Loucy (cell line): ENCODE results near the gene VWA7.

Experiments
- H2AFZ ChIP-seq: fragments of 200-600 bp; sonication (generic); 2 replicates; pipeline ENCODE4 v1.6.0; 2016; ENCODE audit warnings: antibody characterized with exemption, mild to moderate bottlenecking, low read length, moderate library complexity
- H3F3A ChIP-seq: fragments of 200-600 bp; 2 replicates; pipeline ENCODE4 v1.6.0; 2016; ENCODE audit warnings: antibody characterized with exemption, low read depth, mild to moderate bottlenecking
- H3K27me3 ChIP-seq: fragments of 200-600 bp; sonication (generic); 2 replicates; pipeline ENCODE4 v1.6.1; 2014; ENCODE audit warnings: low read length, mild to moderate bottlenecking; ENCODE audit not compliant: insufficient read depth, poor library complexity, severe bottlenecking
- H3K36me3 ChIP-seq: fragments of 200-600 bp; sonication (generic); 2 replicates; pipeline ENCODE4 v1.6.1; 2016; ENCODE audit warnings: low read length; ENCODE audit not compliant: insufficient read depth
- H3K4me1 ChIP-seq: fragments of 200-600 bp; sonication (generic); 2 replicates; pipeline ENCODE4 v1.5.1; 2014; ENCODE audit warnings: low read length, mild to moderate bottlenecking; ENCODE audit not compliant: insufficient read depth, poor library complexity, severe bottlenecking
- H3K4me2 ChIP-seq: fragments of 200-600 bp; sonication (generic); 2 replicates; pipeline ENCODE4 v1.6.0; 2014; ENCODE audit warnings: antibody characterized with exemption, low read length, low read depth, mild to moderate bottlenecking; ENCODE audit not compliant: poor library complexity, severe bottlenecking
- H3K4me3 ChIP-seq: fragments of 200-600 bp; sonication (generic); 2 replicates; pipeline ENCODE4 v1.5.1; 2014; ENCODE audit warnings: low read length, mild to moderate bottlenecking, mixed read lengths; ENCODE audit not compliant: poor library complexity, severe bottlenecking
- H3K79me2 ChIP-seq: fragments of 200-600 bp; sonication (generic); 2 replicates; pipeline ENCODE4 v1.6.1; 2014; ENCODE audit warnings: low read length; ENCODE audit not compliant: insufficient read depth
- H3K9ac ChIP-seq: fragments of 200-600 bp; sonication (generic); 2 replicates; pipeline ENCODE4 v1.6.0; 2014; ENCODE audit warnings: mild to moderate bottlenecking, low read depth, low read length, moderate library complexity; ENCODE audit not compliant: poor library complexity, severe bottlenecking
- H3K9me2 ChIP-seq: fragments of 200-600 bp; sonication (generic); replicated peaks from 2 replicates; pipeline ENCODE4 v1.6.1; 2016; ENCODE audit warnings: low read depth, low read length, mixed read lengths
- H3K9me3 ChIP-seq: fragments of 200-600 bp; sonication (generic); 2 replicates; pipeline ENCODE4 v1.6.1; 2014; ENCODE audit warnings: mild to moderate bottlenecking, antibody characterized with exemption, low read length, low read depth; ENCODE audit not compliant: insufficient read depth
- H4K20me1 ChIP-seq: fragments of 200-600 bp; sonication (generic); 2 replicates; pipeline ENCODE4 v1.6.0; 2014; ENCODE audit warnings: antibody characterized with exemption, low read length, mild to moderate bottlenecking; ENCODE audit not compliant: insufficient read depth, poor library complexity, severe bottlenecking
- EZH2phosphoT487 ChIP-seq: fragments of 200-600 bp; IDR thresholded peaks from 2 replicates; pipeline ENCODE4 v1.6.1; 2018; ENCODE audit warnings: antibody characterized with exemption, mild to moderate bottlenecking, moderate library complexity, borderline replicate concordance
- TF ChIP-seq, protein P1 (sequence below): fragments of 200-600 bp; sonication (generic); conservative IDR thresholded peaks from 2 replicates; pipeline ENCODE4 v1.5.1; 2014; ENCODE audit warnings: mild to moderate bottlenecking, antibody characterized with exemption, low read length

The VWA7 gene

DNA sequence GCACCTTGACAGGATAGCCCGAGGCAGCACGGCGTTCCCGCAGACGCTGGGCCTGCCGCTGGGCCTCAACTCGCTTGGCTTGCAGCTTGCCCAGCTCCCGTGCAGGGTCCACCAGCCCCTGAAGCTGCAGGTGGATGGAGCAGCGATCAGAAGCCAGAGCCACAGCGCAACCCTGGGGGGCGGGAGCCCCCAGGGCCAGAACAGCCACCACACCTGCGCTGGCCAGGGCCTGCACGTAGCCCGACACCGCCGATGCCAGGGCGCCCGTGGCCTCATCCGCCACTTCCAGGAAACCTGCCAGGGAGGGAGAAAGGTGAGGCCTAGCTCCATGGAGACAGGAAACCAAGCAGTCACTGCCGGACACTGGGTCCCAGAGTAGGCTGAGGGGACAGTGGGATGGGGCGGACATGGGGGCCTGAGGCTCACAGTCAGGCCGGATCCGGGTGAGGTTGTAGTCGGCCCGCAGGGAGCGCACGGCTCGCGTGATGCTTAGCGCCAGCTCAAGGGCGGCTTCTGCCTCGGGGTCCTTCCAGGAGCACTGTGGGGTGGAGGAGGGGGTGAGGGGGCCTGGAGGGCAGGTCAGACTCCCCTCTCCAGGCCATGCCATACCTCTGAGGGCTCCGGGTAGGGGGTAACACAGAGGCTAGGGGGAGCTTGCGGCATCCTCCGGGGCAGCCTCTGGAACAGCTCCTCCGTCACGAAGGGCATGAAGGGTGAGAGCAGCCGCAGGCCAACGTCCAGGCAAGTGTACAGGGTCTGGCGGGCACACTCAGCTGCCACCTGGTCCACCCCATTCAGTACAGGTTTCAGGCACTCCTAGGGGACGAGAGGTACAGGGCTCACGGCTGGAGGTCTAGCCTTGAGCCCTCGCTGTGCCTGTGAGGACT lies 2.1 kb upstream of the VWA7 start:
- Histone ChIP-seq H3K9ac (no peak overlapping the region), H3K9me2 (no peaks in the 10 kb centered on the region), H3K4me1 (peaks cover 8% of the 10 kb centered on the region), H2AFZ (no peak overlapping the region), H3K4me2 (no peak overlapping the region), H3K79me2 (no peaks in the 10 kb centered on the region), H3K36me3 (peaks cover 41% of the 10 kb centered on the region; the same call in 1 of the 2 replicates), H3K4me3 (no peak overlapping the region), H3K9me3 (no peaks in the 10 kb centered on the region), H3K27me3 (no peaks in the 10 kb centered on the region), H4K20me1 (no peaks in the 10 kb centered on the region), H3F3A (no peaks in the 10 kb centered on the region)
- TF ChIP-seq, protein P1, sequence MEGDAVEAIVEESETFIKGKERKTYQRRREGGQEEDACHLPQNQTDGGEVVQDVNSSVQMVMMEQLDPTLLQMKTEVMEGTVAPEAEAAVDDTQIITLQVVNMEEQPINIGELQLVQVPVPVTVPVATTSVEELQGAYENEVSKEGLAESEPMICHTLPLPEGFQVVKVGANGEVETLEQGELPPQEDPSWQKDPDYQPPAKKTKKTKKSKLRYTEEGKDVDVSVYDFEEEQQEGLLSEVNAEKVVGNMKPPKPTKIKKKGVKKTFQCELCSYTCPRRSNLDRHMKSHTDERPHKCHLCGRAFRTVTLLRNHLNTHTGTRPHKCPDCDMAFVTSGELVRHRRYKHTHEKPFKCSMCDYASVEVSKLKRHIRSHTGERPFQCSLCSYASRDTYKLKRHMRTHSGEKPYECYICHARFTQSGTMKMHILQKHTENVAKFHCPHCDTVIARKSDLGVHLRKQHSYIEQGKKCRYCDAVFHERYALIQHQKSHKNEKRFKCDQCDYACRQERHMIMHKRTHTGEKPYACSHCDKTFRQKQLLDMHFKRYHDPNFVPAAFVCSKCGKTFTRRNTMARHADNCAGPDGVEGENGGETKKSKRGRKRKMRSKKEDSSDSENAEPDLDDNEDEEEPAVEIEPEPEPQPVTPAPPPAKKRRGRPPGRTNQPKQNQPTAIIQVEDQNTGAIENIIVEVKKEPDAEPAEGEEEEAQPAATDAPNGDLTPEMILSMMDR: no peak
- TF ChIP-seq EZH2phosphoT487: no peak

DNA sequence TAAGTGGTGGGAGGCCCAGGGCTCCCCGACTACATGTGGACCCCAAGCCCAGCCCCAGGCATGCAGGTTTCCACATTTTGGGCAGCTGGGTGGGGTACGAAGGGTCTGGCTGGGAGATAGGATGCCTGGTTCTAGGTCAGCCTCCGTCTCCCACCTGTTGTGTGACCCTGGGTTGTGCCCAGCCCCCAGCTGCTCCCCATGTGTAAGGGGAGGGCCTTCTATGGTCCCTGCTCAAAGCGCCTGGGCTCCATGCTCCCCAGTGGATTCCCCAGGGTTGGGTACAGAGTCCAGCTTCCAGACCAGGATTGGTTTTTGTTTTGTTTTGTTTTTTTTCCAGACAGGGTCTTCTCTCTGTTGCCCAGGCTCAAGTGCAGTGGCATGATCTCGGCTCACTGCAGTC lies 1.1 kb upstream of the VWA7 start:
- no peaks in the 10 kb centered on the region for H3F3A ChIP-seq
- H3K4me3 ChIP-seq: no peak overlapping the region
- TF ChIP-seq, protein P1: no peak
- no peak for TF ChIP-seq EZH2phosphoT487
- H2AFZ ChIP-seq: no peak overlapping the region
- H3K9me2 ChIP-seq: no peaks in the 10 kb centered on the region
- H3K36me3 ChIP-seq: peaks cover 35% of the 10 kb centered on the region; the same call in 1 of the 2 replicates
- H3K9me3 ChIP-seq: no peaks in the 10 kb centered on the region
- no peaks in the 10 kb centered on the region for H3K27me3 ChIP-seq
- H3K4me2 ChIP-seq: no peak overlapping the region
- no peak overlapping the region for H3K9ac ChIP-seq
- no peaks in the 10 kb centered on the region for H3K79me2 ChIP-seq
- H4K20me1 ChIP-seq: no peaks in the 10 kb centered on the region
- peaks cover 8% of the 10 kb centered on the region for H3K4me1 ChIP-seq

DNA sequence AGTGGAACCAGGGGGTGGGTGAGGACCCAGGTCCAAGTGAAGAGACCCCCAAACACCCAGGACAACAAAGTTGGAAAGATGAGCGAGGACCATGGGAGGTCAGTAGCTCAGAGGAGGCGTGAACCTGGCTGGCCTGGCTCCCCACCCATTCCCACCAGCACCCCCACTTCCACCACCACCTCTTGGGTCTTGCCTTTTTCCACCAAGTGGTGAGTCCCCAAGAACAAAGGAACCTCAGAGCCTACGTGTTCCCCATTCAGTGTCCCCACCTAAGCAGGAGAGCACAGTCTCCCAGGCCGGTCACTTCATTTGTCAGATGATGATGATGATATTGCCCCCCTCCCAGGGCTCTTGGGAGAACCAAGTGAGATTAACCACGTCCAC lies 531 bp upstream of the VWA7 start:
- TF ChIP-seq, protein P1: no peak
- TF ChIP-seq EZH2phosphoT487: no peak
- Histone ChIP-seq H3K9me2 (no peaks in the 10 kb centered on the region), H3K4me1 (peaks cover 13% of the 10 kb centered on the region), H3F3A (no peaks in the 10 kb centered on the region), H3K27me3 (no peaks in the 10 kb centered on the region), H3K4me3 (no peak overlapping the region), H3K9ac (no peak overlapping the region), H3K36me3 (peaks cover 32% of the 10 kb centered on the region; the same call in 1 of the 2 replicates), H3K9me3 (no peaks in the 10 kb centered on the region), H4K20me1 (no peaks in the 10 kb centered on the region), H3K4me2 (no peak overlapping the region), H2AFZ (no peak overlapping the region), H3K79me2 (no peaks in the 10 kb centered on the region)
